Thyroid gland (tissue), 4 donors: ENCODE measurements around the gene TK1. TPM values are rescaled to one million over a fixed set of nuclear protein-coding genes. Genes with fewer than 3 reads are reported as not detected.

Experiments
- DNase-seq, 2 donors: peaks; one replicate each; pipeline ENCODE4 v3.0.0-alpha.2; 2019
- H3K27ac ChIP-seq, 3 donors: fragments of 200-600 bp; sonication (generic); 1 replicate in 2 of 3; 2 replicates in 1 of 3; pipeline ENCODE4 v1.5.1; 2016 to 2019; ENCODE audit warnings: mild to moderate bottlenecking in 1 of 3, moderate library complexity in 1 of 3
- H3K27me3 ChIP-seq: fragments of 200-600 bp; sonication (generic); one replicate; pipeline ENCODE4 v1.5.1; 2019
- H3K36me3 ChIP-seq, 2 donors: fragments of 200-600 bp; sonication (generic); one replicate each; pipeline ENCODE4 v1.5.1; 2016 to 2019
- H3K4me1 ChIP-seq, 2 donors: fragments of 200-600 bp; sonication (generic); one replicate each; pipeline ENCODE4 v1.5.1; 2017 to 2019
- H3K4me3 ChIP-seq, 3 donors: fragments of 200-600 bp; sonication (generic); replicated peaks in 1 of 3; 1 replicate in 2 of 3; 2 replicates in 1 of 3; pipeline ENCODE4 v1.5.1; 2016; ENCODE audit warnings: mild to moderate bottlenecking in 1 of 3
- H3K9me3 ChIP-seq: fragments of 200-600 bp; sonication (generic); one replicate; pipeline ENCODE4 v1.5.1; 2017
- CTCF ChIP-seq, 6 experiments: fragments of 200-600 bp in 3 of 6; fragments of 450-650 bp in 3 of 6; sonication (generic) in 3 of 6; IDR thresholded peaks; one replicate each; pipeline ENCODE4 v1.5.1; 2016 to 2019; ENCODE audit warnings: antibody characterized with exemption in 6 of 6, mild to moderate bottlenecking in 2 of 6, inconsistent platforms in 1 of 6, moderate library complexity in 1 of 6
- POLR2A ChIP-seq, 2 donors: fragments of 450-650 bp; IDR thresholded peaks; one replicate each; pipeline ENCODE4 v1.6.1; 2017; ENCODE audit warnings: antibody characterized with exemption in 2 of 2, mild to moderate bottlenecking in 2 of 2, moderate library complexity in 1 of 2
- WGBS, 2 donors: methylation state at CpG; one replicate each; pipeline ENCODE4 v1.1.5; 2017; 5-methylcytosine and 5-hydroxymethylcytosine counted together
- intact Hi-C: fragments of 100-400 bp; cut with DNase I; formaldehyde crosslinking; loops from one replicate; pipeline ENCODE4 v1.15.1; 2023
- total RNA-seq, 4 donors: library from RNA; depleted of rRNA; stranded (reverse); fragments of >200 nt; gene quantifications; one replicate each; pipeline ENCODE4 v1.2.3, GENCODE V29; 2016

TK1 gene
- total RNA-seq, 4 donors from 2014 or later: 1.1 to 2.7 (median 1.9) TPM

- Histone ChIP-seq H3K4me1 (peaks cover 12 to 39% of the 10 kb centered on the region in 2 donors), H3K36me3 (no peaks in the 10 kb centered on the region), H3K4me3 (no peak overlapping the region), H3K9me3 (no peaks in the 10 kb centered on the region), H3K27ac (no peak overlapping the region), H3K27me3 (no peaks in the 10 kb centered on the region)
- TF ChIP-seq POLR2A (IDR thresholded peaks at IDR 0.05) (no peak), CTCF (IDR thresholded peaks at IDR 0.05) (no peak)
- no peak for DNase-seq
- intact Hi-C loops: no loop called here
- WGBS, 2 donors: 87 to 90% methylated on average over 20 to 30 of the region's 30 CpGs
Measured at GRCh38 chr17:78133179-78133951, 53.5 kb downstream of the TK1 start.

GRCh38 chr17:78132767-78133178 is 54.1 kb downstream of the TK1 start:
- Histone ChIP-seq H3K36me3 (no peaks in the 10 kb centered on the region), H3K4me1 (peaks cover 18 to 45% of the 10 kb centered on the region in 2 donors), H3K4me3 (no peak overlapping the region), H3K27ac (no peak overlapping the region), H3K9me3 (no peaks in the 10 kb centered on the region), H3K27me3 (no peaks in the 10 kb centered on the region)
- TF ChIP-seq POLR2A (IDR thresholded peaks at IDR 0.05): no peak
- DNase-seq: no peak
- intact Hi-C loops: no loop called here
- 81 to 85% methylated on average over 5 to 8 of the region's 9 CpGs for WGBS, 2 donors

GRCh38 chr17:78132084-78132676 is 54.7 kb downstream of the TK1 start:
- H3K27me3 ChIP-seq: no peaks in the 10 kb centered on the region
- peaks cover 22 to 51% of the 10 kb centered on the region in 2 donors for H3K4me1 ChIP-seq

DNA sequence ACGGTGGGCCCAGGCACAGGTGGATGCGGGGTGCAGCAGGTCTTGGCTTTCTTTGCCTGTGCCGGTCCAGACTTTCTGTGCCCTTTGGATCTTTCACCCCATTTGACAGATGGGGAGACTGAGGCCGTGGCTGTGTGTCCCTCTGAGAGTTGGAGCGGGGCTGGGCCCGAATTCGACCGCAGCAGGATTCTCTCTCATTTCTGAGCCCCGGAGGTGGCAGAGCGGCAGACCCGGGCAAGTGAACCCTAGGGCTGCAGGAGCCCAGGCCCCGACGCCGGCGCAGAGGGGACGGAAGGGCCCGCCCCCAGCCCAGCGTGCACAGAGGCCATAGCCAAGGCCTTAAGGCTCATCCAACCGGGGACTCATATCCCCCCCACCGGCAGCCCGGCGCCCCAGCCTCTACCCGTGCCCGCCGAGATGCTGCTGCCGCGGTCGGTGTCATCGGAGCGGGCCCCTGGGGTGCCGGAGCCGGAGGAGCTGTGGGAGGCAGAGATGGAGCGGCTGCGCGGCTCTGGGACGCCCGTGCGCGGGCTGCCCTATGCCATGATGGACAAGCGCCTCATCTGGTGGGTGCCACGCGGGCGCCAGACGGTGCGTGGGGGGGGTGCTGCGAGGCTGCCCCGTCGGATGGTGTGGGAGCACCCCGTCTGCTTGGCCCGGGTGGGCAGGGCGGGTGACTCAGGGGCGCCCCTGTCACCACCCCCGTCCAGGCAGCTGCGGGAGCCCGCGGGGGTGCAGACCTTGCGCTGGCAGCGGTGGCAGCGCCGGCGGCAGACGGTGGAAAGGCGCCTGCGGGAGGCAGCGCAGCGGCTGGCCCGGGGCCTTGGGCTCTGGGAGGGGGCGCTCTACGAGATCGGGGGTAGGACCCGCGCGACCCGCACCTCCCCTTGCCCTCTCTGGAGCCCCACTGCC is 55.4 kb downstream of the TK1 start:
- TF ChIP-seq POLR2A (IDR thresholded peaks at IDR 0.05) (no peak), CTCF (IDR thresholded peaks at IDR 0.05) (no peak)
- DNase-seq: no peak
- intact Hi-C loops: no loop called here
- no peak overlapping the region for H3K27ac ChIP-seq
- H3K36me3 ChIP-seq: no peaks in the 10 kb centered on the region
- H3K4me1 ChIP-seq: peaks cover 22 to 55% of the 10 kb centered on the region in 2 donors
- no peaks in the 10 kb centered on the region for H3K27me3 ChIP-seq
- H3K9me3 ChIP-seq: no peaks in the 10 kb centered on the region
- H3K4me3 ChIP-seq: peak overlapping the region in 1 of 3 donors; percentile 23
- WGBS, 2 donors: 78 to 81% methylated on average over 7 to 9 of the region's 74 CpGs

More at GRCh38 chr17:78132084-78132676, 54.7 kb downstream of the TK1 start:
- H3K36me3 ChIP-seq: no peaks in the 10 kb centered on the region
- H3K9me3 ChIP-seq: no peaks in the 10 kb centered on the region
- no peak for TF ChIP-seq CTCF (IDR thresholded peaks at IDR 0.05)
- TF ChIP-seq POLR2A (IDR thresholded peaks at IDR 0.05): no peak
- DNase-seq: peak; percentile 61 to 65
- H3K27ac ChIP-seq: no peak overlapping the region
- intact Hi-C loops: no loop called here
- peak overlapping the region in 1 of 3 donors; percentile 23 for H3K4me3 ChIP-seq
- WGBS, 2 donors: 37 to 50% methylated on average over 2 to 17 of the region's 38 CpGs

GRCh38 chr17:78130437-78131101 is 56.3 kb downstream of the TK1 start, which contains the start of gene TMC8:
TMC8 (plus strand) TSS chr17:78130771; CDS start chr17:78131589, 818 bp downstream.
- intact Hi-C loops: no loop called here
- WGBS, 2 donors: 79 to 81% methylated on average over 7 to 9 of the region's 10 CpGs
- no peaks in the 10 kb centered on the region for H3K9me3 ChIP-seq
- H3K27ac ChIP-seq: no peak within 1 kb of the TSS
- peaks cover 26 to 55% of the 10 kb centered on the region in 2 donors for H3K4me1 ChIP-seq
- H3K36me3 ChIP-seq: no peaks in the 10 kb centered on the region
- H3K4me3 ChIP-seq: peak within 1 kb of the TSS in 1 of 3 donors; percentile 23
- no peaks in the 10 kb centered on the region for H3K27me3 ChIP-seq
- TF ChIP-seq POLR2A (IDR thresholded peaks at IDR 0.05) (no peak), CTCF (IDR thresholded peaks at IDR 0.05) (no peak)
- DNase-seq: no peak
